Aorta (tissue), 4 donors: ENCODE results near the gene TGDS. TPM values are rescaled to one million over a fixed set of nuclear protein-coding genes. Genes with fewer than 3 reads are reported as not detected.

Experiments
- polyA plus RNA-seq, 2 donors: library from polyadenylated mRNA; stranded (reverse); fragments of 200-250 nt; gene quantifications; one replicate each; pipeline ENCODE4 v1.2.3, GENCODE V29; 2013
- total RNA-seq, 2 donors: library from RNA; stranded (reverse); fragmentation: NEBNext Ultra II Directional; extraction: Animal tissue kit (Norgen Biotek cat#: 25700); gene quantifications; one replicate each; pipeline ENCODE4 v1.2.1, GENCODE V29; 2021
- donor health status: healthy with polysubstance abuse.
- donor health status: Bipolar disorder and iron deficiency.
- donor health status: DM: no; HTN: no; CAD: no.
- donor health status: DM: yes; HTN: yes; CAD: no.

The TGDS gene
- total and polyA plus RNA-seq, 4 donors = 8.4 to 10.4 (median 8.8) TPM

Other genes with a start within 250 kb of the TGDS start
- gene DCT, start 116.5 kb downstream of the TGDS start, total RNA-seq = under 1 TPM; 0.29 to 0.54 TPM
- under 1 TPM in 1 of 2 donors, not detected in 1; 0.03 TPM for gene DCT, start 116.5 kb downstream of the TGDS start, polyA plus RNA-seq
- gene GPR180, start 5.7 kb upstream of the TGDS start, total RNA-seq = 1 to 10 TPM; 5.3 to 6.6 TPM
- 1 to 10 TPM; 2.0 to 2.6 TPM for gene GPR180, start 5.7 kb upstream of the TGDS start, polyA plus RNA-seq
- gene SOX21, start 116.4 kb upstream of the TGDS start, total RNA-seq = not detected
- under 1 TPM in 1 of 2 donors, not detected in 1; 0.15 TPM for gene SOX21, start 116.4 kb upstream of the TGDS start, polyA plus RNA-seq